Measurements from ENCODE around the gene MYEOV. TPM values are rescaled to one million over a fixed set of nuclear protein-coding genes. Genes with fewer than 3 reads are reported as not detected.

The MYEOV gene
- total and polyA plus RNA-seq, 2 of the 8 experiments (the other 6 are each of a cell fraction or from before 2014, with no cell fraction given), result 0.44 to 0.67 TPM

GRCh38 chr11:69299572-69299971 is 5.6 kb downstream of the MYEOV start:
- no peak overlapping the region for H3K27ac ChIP-seq (ENCODE audit: low read depth, low read length)
- no peak overlapping the region for H2BK5ac ChIP-seq (ENCODE audit: low read depth, low read length)
- H3K18ac ChIP-seq (ENCODE audit: extremely low read depth, low read length), result no peak overlapping the region
- no peaks in the 10 kb centered on the region; a peak in 1 of 7 replicates for H3K27me3 ChIP-seq (replicated peaks in 1 of 4; ENCODE audit: control insufficient read depth in 3 of 4, extremely low read depth in 1 of 4, insufficient read depth in 3 of 4, low read length in 3 of 4)
- no peak overlapping the region for H4K5ac ChIP-seq (ENCODE audit: insufficient read length, low read depth, low read length)
- H4K8ac ChIP-seq (ENCODE audit: extremely low read depth, insufficient read depth, low read length), result no peak overlapping the region
- H2AK5ac ChIP-seq (ENCODE audit: low read depth, low read length), result no peak overlapping the region
- no peaks in the 10 kb centered on the region for H3K36me3 ChIP-seq (ENCODE audit: control insufficient read depth in 2 of 4, insufficient read depth in 4 of 4, low read length in 3 of 4)
- no peak overlapping the region for H3K23ac ChIP-seq (ENCODE audit: insufficient read length)
- CTCF ChIA-PET (ENCODE audit: partially characterized antibody), result interaction anchor here (0.8 to 2.0 kb wide), 4 partner anchors 25 to 502 kb away, joined by 3 to 7 read pairs (median 3); no protein-coding TSS in a partner anchor
- H4K91ac ChIP-seq (replicated peaks; ENCODE audit: insufficient read length, low read length), result no peak overlapping the region
- TF ChIP-seq MAX (IDR thresholded peaks at IDR 0.05), result no peak
- no peak for TF ChIP-seq CTCF (IDR thresholded peaks at IDR 0.05; ENCODE audit: control extremely low read depth in 1 of 3, insufficient read depth in 1 of 3, low read depth in 1 of 3, low read length in 3 of 3)
- TF ChIP-seq PHF8 (conservative IDR thresholded peaks at IDR 0.05; ENCODE audit: low read depth, low read length), result no peak
- no peaks in the 10 kb centered on the region; a peak in 1 of 7 replicates for H3K4me1 ChIP-seq (replicated peaks in 1 of 4; ENCODE audit: control insufficient read depth in 3 of 4, insufficient read depth in 4 of 4, low read length in 3 of 4)
- H3K79me1 ChIP-seq (ENCODE audit: low read depth, low read length), result no peaks in the 10 kb centered on the region
- no peak overlapping the region for H3K14ac ChIP-seq (ENCODE audit: insufficient read length)
- no peak overlapping the region for H2BK20ac ChIP-seq (ENCODE audit: low read length)
- peaks cover 2% of the 10 kb centered on the region; the same call in 1 of the 2 replicates for H3K23me2 ChIP-seq (ENCODE audit: low read depth, low read length)
- no peak overlapping the region for H3K56ac ChIP-seq (replicated peaks; ENCODE audit: insufficient read length, low read depth, low read length)
- no peaks in the 10 kb centered on the region for H3K79me2 ChIP-seq (ENCODE audit: control insufficient read depth in 1 of 2, insufficient read depth in 2 of 2, low read length in 2 of 2)
- no peaks in the 10 kb centered on the region for H4K20me1 ChIP-seq (replicated peaks in 1 of 2; ENCODE audit: control insufficient read depth in 1 of 2, insufficient read depth in 2 of 2, low read length in 2 of 2)
- 98% methylated on average over 7 of the region's 8 CpGs; no CpG with 5 or more reads in 1 of the 2 experiments for WGBS, 2 experiments (ENCODE audit: extremely low coverage in 1 of 2, insufficient coverage in 1 of 2, insufficient read length in 1 of 2, insufficient replicate concordance in 2 of 2, low coverage in 1 of 2, low lambda C conversion rate in 2 of 2, missing lambda C conversion rate in 1 of 2)
- H2AFZ ChIP-seq (ENCODE audit: low read length), result no peak overlapping the region
- POLR2A ChIA-PET (ENCODE audit: partially characterized antibody), result interaction anchor here (3.1 kb wide), 1 partner anchor 343 kb away, joined by 12 read pairs; no protein-coding TSS in a partner anchor
- H2BK12ac ChIP-seq (ENCODE audit: low read depth, low read length), result no peak overlapping the region
- H3K4me2 ChIP-seq (ENCODE audit: insufficient read depth in 1 of 2, low read depth in 2 of 2, low read length in 2 of 2), result no peak overlapping the region
- H2BK15ac ChIP-seq (ENCODE audit: low read length), result no peak overlapping the region
- no peak overlapping the region for H3K4ac ChIP-seq (replicated peaks; ENCODE audit: insufficient read length, low read depth, low read length)
- H3K9ac ChIP-seq (replicated peaks in 1 of 4; ENCODE audit: extremely low read depth in 1 of 4, low read depth in 3 of 4, low read length in 3 of 4), result no peak overlapping the region
- FAIRE-seq, result no peak
- no peak overlapping the region for H3K4me3 ChIP-seq (ENCODE audit: extremely low read depth in 1 of 4, insufficient read depth in 2 of 4, low read depth in 3 of 4, low read length in 4 of 4)
- no peaks in the 10 kb centered on the region for H3K9me3 ChIP-seq (ENCODE audit: insufficient read depth in 2 of 2, low read depth in 1 of 2, low read length in 1 of 2)
- H2BK120ac ChIP-seq (replicated peaks; ENCODE audit: low read depth, low read length), result no peak overlapping the region
- DNase-seq (ENCODE audit: low read depth in 1 of 2, low spot score in 2 of 2), result no peak

Data from H1 (cell line).